HepG2 (cell line): ENCODE measurements around the gene ELL. TPM values are rescaled to one million over a fixed set of nuclear protein-coding genes. Genes with fewer than 3 reads are reported as not detected.

Experiments
- ATAC-seq: fragments of 200-7000 bp; cut with Tn5 transposase; 3 replicates; pipeline ENCODE4 v1.9.1; 2020; ENCODE audit warnings: mild to moderate bottlenecking, moderate library complexity
- BruUV-seq: library from RNA; stranded (reverse); fragments of 400-500 nt; replicated peaks from 2 replicates; lab custom pipeline; 2021; lab: Mats Ljungman, UMichigan
- CTCF ChIA-PET: fragments of 300-600 bp; formaldehyde crosslinking; extraction: SDS; loops from one replicate; lab custom pipeline; 2021; ENCODE audit warnings: low total read pairs, inconsistent platforms, low intra/inter-chr PET ratio; lab: Yijun Ruan, JAX
- POLR2A ChIA-PET: fragments of 350-600 bp; sonication (Branson Sonifier 250); formaldehyde crosslinking; loops from one replicate; lab custom pipeline; 2020; ENCODE audit warnings: antibody characterized with exemption, inconsistent platforms; lab: Yijun Ruan, JAX
- DNase-seq: peaks from one replicate; pipeline ENCODE4 v3.0.0-alpha.2; 2015; ENCODE audit warnings: low spot score
- FAIRE-seq: peaks from 3 replicates; lab custom pipeline; 2011; peaks lifted over from hg19 to GRCh38; lab: Jason Lieb, UNC
- H2AFZ ChIP-seq: one replicate; pipeline ENCODE4 v1.6.1; 2011; ENCODE audit warnings: low read length, inconsistent platforms
- H3K27ac ChIP-seq: fragments of 300-600 bp; 3 replicates; pipeline ENCODE4 v1.8.0; 2011; ENCODE audit warnings: mixed run types, mild to moderate bottlenecking, mixed read lengths, low read length, inconsistent platforms; ENCODE audit not compliant: insufficient read depth; ENCODE audit errors: extremely low read length
- H3K27me3 ChIP-seq, 2 experiments: fragments of 200-600 bp in 1 of 2; 2 replicates in 1 of 2; 3 replicates in 1 of 2; pipeline versions ENCODE4 v1.6.0 to v1.8.0; 2011; ENCODE audit warnings: low read length in 2 of 2, mild to moderate bottlenecking in 2 of 2, moderate library complexity in 2 of 2, inconsistent platforms in 1 of 2; ENCODE audit not compliant: insufficient read depth in 2 of 2, control insufficient read depth in 1 of 2
- H3K36me3 ChIP-seq, 2 experiments: fragments of 200-600 bp in 1 of 2; replicated peaks in 1 of 2; 2 replicates in 1 of 2; 3 replicates in 1 of 2; pipeline versions ENCODE4 v1.5.1 to v1.8.0; 2011; ENCODE audit warnings: low read length in 2 of 2, inconsistent platforms in 1 of 2; ENCODE audit not compliant: insufficient read depth in 2 of 2, control insufficient read depth in 1 of 2
- H3K4me1 ChIP-seq: 2 replicates; pipeline ENCODE4 v1.5.1; 2012; ENCODE audit warnings: low read length, inconsistent platforms; ENCODE audit not compliant: insufficient read depth
- H3K4me2 ChIP-seq: 2 replicates; pipeline ENCODE4 v1.6.0; 2011; ENCODE audit warnings: low read depth, low read length, inconsistent platforms
- H3K4me3 ChIP-seq, 3 experiments: fragments of 200-600 bp in 1 of 3; sonication (generic), shearing (Covaris generic) in 1 of 3; replicated peaks in 1 of 3; 2 replicates each; pipeline ENCODE4 v1.5.1; 2011 to 2016; ENCODE audit warnings: low read length in 3 of 3, inconsistent platforms in 2 of 3, low read depth in 2 of 3, mild to moderate bottlenecking in 2 of 3, control low read depth in 1 of 3, mixed read lengths in 1 of 3; ENCODE audit not compliant: insufficient read depth in 1 of 3
- H3K79me2 ChIP-seq: one replicate; pipeline ENCODE4 v1.6.1; 2011; ENCODE audit warnings: low read length, inconsistent platforms; ENCODE audit not compliant: insufficient read depth
- H3K9ac ChIP-seq: 2 replicates; pipeline ENCODE4 v1.6.0; 2011; ENCODE audit warnings: mild to moderate bottlenecking, low read depth, low read length, inconsistent platforms; ENCODE audit not compliant: insufficient read depth
- H3K9me3 ChIP-seq: 2 replicates; pipeline ENCODE4 v1.5.1; 2012; ENCODE audit warnings: mild to moderate bottlenecking, low read length
- H4K20me1 ChIP-seq: 2 replicates; pipeline ENCODE4 v1.6.0; 2011; ENCODE audit warnings: inconsistent platforms, mild to moderate bottlenecking, low read length, moderate library complexity; ENCODE audit not compliant: insufficient read depth
- ETV5 ChIP-seq: IDR thresholded peaks from 2 replicates; pipeline ENCODE4 v1.6.1; 2018; ENCODE audit warnings: missing biosample characterization, missing genetic modification reagents, inconsistent platforms, borderline replicate concordance
- GTF2F1 ChIP-seq: fragments of 150-350 bp; IDR thresholded peaks from 2 replicates; pipeline ENCODE4 v1.6.1; 2014; ENCODE audit warnings: low read length
- KLF11 ChIP-seq: IDR thresholded peaks from 2 replicates; pipeline ENCODE4 v1.6.1; 2016; ENCODE audit warnings: missing compliant biosample characterization
- SP4 ChIP-seq: sonication (generic); formaldehyde crosslinking; IDR thresholded peaks from 2 replicates; pipeline ENCODE4 v1.8.1; 2023; ENCODE audit warnings: mild to moderate bottlenecking, missing genetic modification reagents
- ZC3H13 ChIP-seq: sonication (generic); formaldehyde crosslinking; IDR thresholded peaks from 2 replicates; pipeline ENCODE4 v1.8.1; 2023; ENCODE audit warnings: mild to moderate bottlenecking, missing genetic modification reagents, moderate library complexity
- ZKSCAN8 ChIP-seq: IDR thresholded peaks from 2 replicates; pipeline ENCODE4 v1.6.1; 2016; ENCODE audit warnings: borderline replicate concordance, missing genetic modification reagents, missing compliant biosample characterization
- ZMYM3 ChIP-seq: sonication (generic); formaldehyde crosslinking; IDR thresholded peaks from 2 replicates; pipeline ENCODE4 v1.5.1; 2020; ENCODE audit warnings: mild to moderate bottlenecking, missing genetic modification reagents
- ZNF121 ChIP-seq: sonication (generic); formaldehyde crosslinking; IDR thresholded peaks from 2 replicates; pipeline ENCODE4 v1.5.0; 2020; ENCODE audit warnings: mild to moderate bottlenecking, missing genetic modification reagents
- ZNF468 ChIP-seq: sonication (generic); formaldehyde crosslinking; IDR thresholded peaks from 2 replicates; pipeline ENCODE4 v1.8.0; 2022; ENCODE audit warnings: mild to moderate bottlenecking, moderate library complexity, missing genetic modification reagents
- ZNF629 ChIP-seq: sonication (generic); formaldehyde crosslinking; conservative IDR thresholded peaks from 2 replicates; pipeline ENCODE4 v1.5.0; 2020; ENCODE audit warnings: missing genetic modification reagents
- ZNF768 ChIP-seq: sonication (generic); formaldehyde crosslinking; IDR thresholded peaks from 2 replicates; pipeline ENCODE4 v1.4.0; 2020; ENCODE audit warnings: missing genetic modification reagents
- WGBS: methylation state at CpG from one replicate; pipeline ENCODE4 v1.1.6; 2017; ENCODE audit warnings: low lambda C conversion rate; 5-methylcytosine and 5-hydroxymethylcytosine counted together
- in situ Hi-C: cut with HindIII; loops from 2 replicates; pipeline ENCODE4 v1.10.0; 2017; ENCODE audit warnings: low pct_unique_long_range_greater_than_20kb; ENCODE audit not compliant: extremely low pct_ligation_motif_present
- intact Hi-C: fragments of 100-400 bp; cut with micrococcal nuclease; formaldehyde crosslinking; loops from one replicate; pipeline ENCODE4 v1.10.0; 2022; ENCODE audit not compliant: unreplicated experiment
- polyA plus RNA-seq, 8 experiments: library from polyadenylated mRNA; depleted of rRNA in 3 of 8; stranded (reverse) in 7 of 8; unstranded in 1 of 8; fragments of >200 nt; fragmentation: Illumina TruSeq in 4 of 8; extraction: Trizol in 4 of 8; gene quantifications; 2 replicates each; pipeline versions ENCODE4 v1.2.1 to v1.2.3, GENCODE V29; 2011 to 2016; ENCODE audit warnings: low read depth in 4 of 8, missing spikeins in 1 of 8, mixed read lengths in 1 of 8; ENCODE audit not compliant: insufficient read depth in 1 of 8
- total RNA-seq, 5 experiments: library from RNA; depleted of rRNA; stranded (reverse); fragments of >200 nt; fragmentation: Illumina TruSeq; extraction: Trizol; gene quantifications; 2 replicates each; pipeline ENCODE4 v1.2.3, GENCODE V29; 2016; ENCODE audit warnings: low read depth in 1 of 5
- TF ChIP-seq, protein P1 (sequence below): sonication (generic); formaldehyde crosslinking; IDR thresholded peaks from 2 replicates; pipeline ENCODE4 v1.5.0; 2020; ENCODE audit warnings: missing genetic modification reagents

Gene ELL
- total and polyA plus RNA-seq, 2 of the 13 experiments (the other 11 are each of a cell fraction or from before 2014, with no cell fraction given): 3.7 to 5.4 TPM

DNA sequence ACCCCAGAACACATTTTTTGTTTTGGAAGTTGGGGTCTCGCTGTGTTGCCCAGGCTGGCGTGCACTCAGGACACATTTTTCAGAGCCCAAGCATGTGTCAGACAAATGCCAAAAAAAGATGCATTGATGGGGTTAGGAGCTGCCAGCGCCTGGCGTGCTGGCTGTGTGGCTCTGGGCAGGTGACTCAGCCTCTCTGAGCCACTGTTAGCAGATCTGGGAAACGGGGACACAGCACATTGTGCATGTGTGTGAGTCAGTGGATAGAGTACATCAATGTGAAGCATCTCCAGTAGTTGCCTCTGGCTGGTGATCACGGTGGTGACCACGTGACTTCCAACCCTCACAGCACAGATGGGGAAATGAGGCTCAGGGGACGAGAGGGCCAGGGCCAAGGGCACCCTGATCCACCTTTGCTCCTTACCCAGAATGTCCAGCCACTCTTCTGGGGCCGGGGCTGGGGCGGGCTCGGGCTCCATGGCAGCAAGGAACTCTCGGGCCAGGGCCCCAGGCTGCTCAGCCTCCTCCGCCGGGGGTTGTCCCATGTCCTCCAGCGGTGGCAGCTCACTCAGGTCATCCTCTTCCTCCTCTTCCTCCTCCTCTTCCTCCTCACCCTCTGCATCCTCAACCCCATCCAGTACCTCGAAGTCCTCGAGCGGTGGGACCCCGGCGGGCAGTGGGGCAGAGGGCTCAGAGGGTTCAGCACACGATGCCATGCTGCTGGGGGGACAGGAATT lies 19.6 kb upstream of the ELL start:
- POLR2A ChIA-PET: no interaction called here
- no TSS peak for BruUV-seq
- H3K9me3 ChIP-seq: no peaks in the 10 kb centered on the region
- H2AFZ ChIP-seq: no peak overlapping the region
- FAIRE-seq (no peak), ATAC-seq (no peak), DNase-seq (no peak)
- no peak overlapping the region for H3K9ac ChIP-seq
- H3K27me3 ChIP-seq: no peaks in the 10 kb centered on the region; a peak in 1 of 5 replicates
- no peaks in the 10 kb centered on the region for H4K20me1 ChIP-seq
- TF ChIP-seq ZMYM3 (CRISPR knock-in tag): peak; percentile 47; the same call in 1 of the 2 replicates
- TF ChIP-seq ZC3H13: no peak
- TF ChIP-seq, protein P1, sequence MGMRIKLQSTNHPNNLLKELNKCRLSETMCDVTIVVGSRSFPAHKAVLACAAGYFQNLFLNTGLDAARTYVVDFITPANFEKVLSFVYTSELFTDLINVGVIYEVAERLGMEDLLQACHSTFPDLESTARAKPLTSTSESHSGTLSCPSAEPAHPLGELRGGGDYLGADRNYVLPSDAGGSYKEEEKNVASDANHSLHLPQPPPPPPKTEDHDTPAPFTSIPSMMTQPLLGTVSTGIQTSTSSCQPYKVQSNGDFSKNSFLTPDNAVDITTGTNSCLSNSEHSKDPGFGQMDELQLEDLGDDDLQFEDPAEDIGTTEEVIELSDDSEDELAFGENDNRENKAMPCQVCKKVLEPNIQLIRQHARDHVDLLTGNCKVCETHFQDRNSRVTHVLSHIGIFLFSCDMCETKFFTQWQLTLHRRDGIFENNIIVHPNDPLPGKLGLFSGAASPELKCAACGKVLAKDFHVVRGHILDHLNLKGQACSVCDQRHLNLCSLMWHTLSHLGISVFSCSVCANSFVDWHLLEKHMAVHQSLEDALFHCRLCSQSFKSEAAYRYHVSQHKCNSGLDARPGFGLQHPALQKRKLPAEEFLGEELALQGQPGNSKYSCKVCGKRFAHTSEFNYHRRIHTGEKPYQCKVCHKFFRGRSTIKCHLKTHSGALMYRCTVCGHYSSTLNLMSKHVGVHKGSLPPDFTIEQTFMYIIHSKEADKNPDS: no peak
- 0 out of 2 replicates have a peak, but pooled peaks have one; percentile 18 for TF ChIP-seq SP4
- TF ChIP-seq GTF2F1: no peak
- TF ChIP-seq ZNF468 (CRISPR knock-in tag): no peak
- peak; percentile 99 for TF ChIP-seq ZNF768 (CRISPR knock-in tag)
- TF ChIP-seq ZKSCAN8 (CRISPR knock-in tag): no peak
- no peak for TF ChIP-seq ETV5 (CRISPR knock-in tag)
- TF ChIP-seq ZNF629 (CRISPR knock-in tag): peak; percentile 42; the same call in 1 of the 2 replicates
- peak; percentile 32; the same call in 1 of the 2 replicates for TF ChIP-seq ZNF121 (CRISPR knock-in tag)
- TF ChIP-seq KLF11 (CRISPR knock-in tag): no peak
- WGBS: 95% methylated on average over 17 of the region's 21 CpGs
- no peak overlapping the region for H3K27ac ChIP-seq
- peaks cover 5 to 23% of the 10 kb centered on the region in 2 experiments for H3K36me3 ChIP-seq
- peak overlapping the region; percentile 88; the same call in 1 of the 2 replicates for H3K4me2 ChIP-seq
- in situ Hi-C loops: no loop called here
- intact Hi-C loops: no loop called here
- H3K4me3 ChIP-seq: no peak overlapping the region; a peak in 1 of 6 replicates
- peaks cover 26% of the 10 kb centered on the region for H3K4me1 ChIP-seq
- H3K79me2 ChIP-seq: peaks cover 9% of the 10 kb centered on the region
- CTCF ChIA-PET: no interaction called here
